Neural cell (in vitro differentiated cells): ENCODE measurements around the gene GPHN. TPM values are rescaled to one million over a fixed set of nuclear protein-coding genes. Genes with fewer than 3 reads are reported as not detected.

Experiments
- H2AFZ ChIP-seq: fragments of 200-600, 300-800 bp; sonication (generic), shearing (Covaris generic); 2 replicates; pipeline ENCODE4 v1.6.0; 2014; ENCODE audit warnings: low read depth, mild to moderate bottlenecking, antibody characterized with exemption, low read length, moderate library complexity
- H3F3A ChIP-seq: fragments of 200-600 bp; shearing (Covaris generic); 2 replicates; pipeline ENCODE4 v1.6.1; 2016; ENCODE audit warnings: mild to moderate bottlenecking, moderate library complexity, mixed read lengths, antibody characterized with exemption, low read length; ENCODE audit not compliant: insufficient read depth, poor library complexity, severe bottlenecking
- H3K27ac ChIP-seq: fragments of 200-600, 300-800 bp; sonication (generic), shearing (Covaris generic); 2 replicates; pipeline ENCODE4 v1.5.1; 2014; ENCODE audit warnings: mild to moderate bottlenecking, low read length, moderate library complexity
- H3K27me3 ChIP-seq: fragments of 300-800, 200-600 bp; sonication (generic), shearing (Covaris generic); 2 replicates; pipeline ENCODE4 v1.6.0; 2014; ENCODE audit warnings: mild to moderate bottlenecking, low read depth, low read length, moderate library complexity; ENCODE audit not compliant: insufficient read depth
- H3K36me3 ChIP-seq: fragments of 300-800, 200-600 bp; sonication (generic), shearing (Covaris generic); 2 replicates; pipeline ENCODE4 v1.5.1; 2014; ENCODE audit warnings: mild to moderate bottlenecking, antibody characterized with exemption, low read length, moderate library complexity; ENCODE audit not compliant: insufficient read depth
- H3K4me2 ChIP-seq: fragments of 300-800, 200-600 bp; sonication (generic), shearing (Covaris generic); 2 replicates; pipeline ENCODE4 v1.6.0; 2014; ENCODE audit warnings: mild to moderate bottlenecking, low read length
- H3K4me3 ChIP-seq: fragments of 300-800, 200-600 bp; sonication (generic), shearing (Covaris generic); 2 replicates; pipeline ENCODE4 v1.5.1; 2014; ENCODE audit warnings: mild to moderate bottlenecking, low read length, moderate library complexity
- H3K79me2 ChIP-seq: fragments of 200-600 bp; shearing (Covaris generic); replicated peaks from 2 replicates; pipeline ENCODE4 v1.6.0; 2014; ENCODE audit warnings: mild to moderate bottlenecking, low read length, moderate library complexity; ENCODE audit not compliant: insufficient read depth
- H3K9ac ChIP-seq: fragments of 300-800, 200-600 bp; sonication (generic), shearing (Covaris generic); 2 replicates; pipeline ENCODE4 v1.6.1; 2016; ENCODE audit warnings: mild to moderate bottlenecking, low read length, mixed read lengths
- H3K9me2 ChIP-seq: fragments of 200-600 bp; shearing (Covaris generic); 2 replicates; pipeline ENCODE4 v1.6.1; 2016; ENCODE audit warnings: mild to moderate bottlenecking, low read length, mixed read lengths; ENCODE audit not compliant: insufficient read depth
- H3K9me3 ChIP-seq: fragments of 200-600, 300-800 bp; sonication (generic), shearing (Covaris generic); 2 replicates; pipeline ENCODE4 v1.6.1; 2016; ENCODE audit warnings: mild to moderate bottlenecking, mixed run types, low read length, moderate library complexity, mixed read lengths
- H4K20me1 ChIP-seq: fragments of 200-600 bp; shearing (Covaris generic); 2 replicates; pipeline ENCODE4 v1.6.1; 2016; ENCODE audit warnings: mild to moderate bottlenecking, mixed run types; ENCODE audit not compliant: insufficient read depth
- EP300 ChIP-seq: fragments of 450-650 bp; conservative IDR thresholded peaks from 2 replicates; pipeline ENCODE4 v1.6.1; 2014; ENCODE audit warnings: antibody characterized with exemption, mild to moderate bottlenecking, moderate library complexity; ENCODE audit not compliant: poor library complexity, severe bottlenecking
- EZH2 ChIP-seq: fragments of 200-600, 300-800 bp; shearing (Covaris generic), sonication (generic); IDR thresholded peaks from 2 replicates; pipeline ENCODE4 v1.6.1; 2014; ENCODE audit warnings: antibody characterized with exemption, low read length, borderline replicate concordance, mild to moderate bottlenecking; ENCODE audit not compliant: insufficient read depth, poor library complexity, severe bottlenecking
- MXI1 ChIP-seq: fragments of 450-650 bp; conservative IDR thresholded peaks from 2 replicates; pipeline ENCODE4 v1.6.1; 2014; ENCODE audit warnings: antibody characterized with exemption, mild to moderate bottlenecking; ENCODE audit not compliant: poor library complexity, severe bottlenecking
- POLR2AphosphoS5 ChIP-seq: IDR thresholded peaks from 2 replicates; pipeline ENCODE4 v1.6.1; 2012
- RAD21 ChIP-seq: fragments of 450-650 bp; conservative IDR thresholded peaks from 2 replicates; pipeline ENCODE4 v1.6.1; 2014; ENCODE audit warnings: antibody characterized with exemption, mild to moderate bottlenecking, moderate library complexity
- SMC3 ChIP-seq: fragments of 450-650 bp; conservative IDR thresholded peaks from 2 replicates; pipeline ENCODE4 v1.6.1; 2014; ENCODE audit warnings: antibody characterized with exemption, mild to moderate bottlenecking, moderate library complexity; ENCODE audit not compliant: poor library complexity
- TAF1 ChIP-seq: IDR thresholded peaks from 2 replicates; pipeline ENCODE4 v1.6.1; 2012; ENCODE audit warnings: low read depth
- polyA plus RNA-seq: library from polyadenylated mRNA; depleted of rRNA; stranded (reverse); fragments of >200 nt; gene quantifications from 2 replicates; pipeline ENCODE4 v1.2.3, GENCODE V29; 2014
- TF ChIP-seq, protein P1 (sequence below): IDR thresholded peaks from 2 replicates; pipeline ENCODE4 v1.6.1; 2012; ENCODE audit warnings: borderline replicate concordance
- TF ChIP-seq, protein P2 (sequence below): fragments of 450-650 bp; IDR thresholded peaks from 2 replicates; pipeline ENCODE4 v1.5.1; 2014; ENCODE audit warnings: antibody characterized with exemption, mild to moderate bottlenecking, moderate library complexity; ENCODE audit not compliant: poor library complexity, severe bottlenecking

The GPHN gene
- polyA plus RNA-seq, 1 donor from 2014 or later: 135 TPM

DNA sequence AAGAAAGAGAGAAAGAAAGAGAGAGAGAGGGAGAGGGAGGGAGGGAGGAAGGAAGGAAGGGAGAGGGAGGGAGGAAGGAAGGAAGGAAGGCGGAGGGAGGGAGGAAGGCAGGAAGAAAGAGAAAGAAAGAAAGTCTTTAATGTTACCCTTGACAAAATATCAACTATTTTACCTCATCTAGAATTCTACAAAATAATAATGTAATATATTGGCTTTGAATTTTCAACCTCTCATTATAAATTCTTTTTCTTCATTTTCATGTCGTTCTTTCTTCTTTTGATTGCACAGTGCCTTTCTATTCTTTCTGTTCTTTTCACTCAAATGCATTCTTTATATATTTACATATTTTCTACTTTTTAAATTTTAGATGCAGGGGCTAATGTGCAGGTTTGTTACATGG, 621.8 kb downstream of the GPHN start:
- Histone ChIP-seq H3K9me2 (no peaks in the 10 kb centered on the region), H4K20me1 (no peaks in the 10 kb centered on the region), H3K27me3 (no peaks in the 10 kb centered on the region), H3K79me2 (no peaks in the 10 kb centered on the region), H3K36me3 (peaks cover 6% of the 10 kb centered on the region), H3K9me3 (no peaks in the 10 kb centered on the region), H2AFZ (no peak overlapping the region), H3F3A (no peaks in the 10 kb centered on the region), H3K4me3 (no peak overlapping the region), H3K27ac (no peak overlapping the region), H3K4me2 (no peak overlapping the region), H3K9ac (no peak overlapping the region)
- no peak for TF ChIP-seq MXI1
- no peak for TF ChIP-seq EZH2

GRCh38 chr14:67131691-67132090, 623.7 kb downstream of the GPHN start:
- no peaks in the 10 kb centered on the region for H3K9me3 ChIP-seq
- no peaks in the 10 kb centered on the region for H4K20me1 ChIP-seq
- TF ChIP-seq, protein P1, sequence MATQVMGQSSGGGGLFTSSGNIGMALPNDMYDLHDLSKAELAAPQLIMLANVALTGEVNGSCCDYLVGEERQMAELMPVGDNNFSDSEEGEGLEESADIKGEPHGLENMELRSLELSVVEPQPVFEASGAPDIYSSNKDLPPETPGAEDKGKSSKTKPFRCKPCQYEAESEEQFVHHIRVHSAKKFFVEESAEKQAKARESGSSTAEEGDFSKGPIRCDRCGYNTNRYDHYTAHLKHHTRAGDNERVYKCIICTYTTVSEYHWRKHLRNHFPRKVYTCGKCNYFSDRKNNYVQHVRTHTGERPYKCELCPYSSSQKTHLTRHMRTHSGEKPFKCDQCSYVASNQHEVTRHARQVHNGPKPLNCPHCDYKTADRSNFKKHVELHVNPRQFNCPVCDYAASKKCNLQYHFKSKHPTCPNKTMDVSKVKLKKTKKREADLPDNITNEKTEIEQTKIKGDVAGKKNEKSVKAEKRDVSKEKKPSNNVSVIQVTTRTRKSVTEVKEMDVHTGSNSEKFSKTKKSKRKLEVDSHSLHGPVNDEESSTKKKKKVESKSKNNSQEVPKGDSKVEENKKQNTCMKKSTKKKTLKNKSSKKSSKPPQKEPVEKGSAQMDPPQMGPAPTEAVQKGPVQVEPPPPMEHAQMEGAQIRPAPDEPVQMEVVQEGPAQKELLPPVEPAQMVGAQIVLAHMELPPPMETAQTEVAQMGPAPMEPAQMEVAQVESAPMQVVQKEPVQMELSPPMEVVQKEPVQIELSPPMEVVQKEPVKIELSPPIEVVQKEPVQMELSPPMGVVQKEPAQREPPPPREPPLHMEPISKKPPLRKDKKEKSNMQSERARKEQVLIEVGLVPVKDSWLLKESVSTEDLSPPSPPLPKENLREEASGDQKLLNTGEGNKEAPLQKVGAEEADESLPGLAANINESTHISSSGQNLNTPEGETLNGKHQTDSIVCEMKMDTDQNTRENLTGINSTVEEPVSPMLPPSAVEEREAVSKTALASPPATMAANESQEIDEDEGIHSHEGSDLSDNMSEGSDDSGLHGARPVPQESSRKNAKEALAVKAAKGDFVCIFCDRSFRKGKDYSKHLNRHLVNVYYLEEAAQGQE: no peak
- TF ChIP-seq POLR2AphosphoS5 (no peak), EP300 (no peak), TAF1 (no peak), SMC3 (no peak), EZH2 (no peak), RAD21 (no peak)
- no peak overlapping the region for H3K9ac ChIP-seq
- no peak overlapping the region for H3K4me2 ChIP-seq
- H3F3A ChIP-seq: no peaks in the 10 kb centered on the region
- H3K36me3 ChIP-seq: peaks cover 6% of the 10 kb centered on the region
- no peaks in the 10 kb centered on the region for H3K79me2 ChIP-seq
- no peak overlapping the region for H2AFZ ChIP-seq
- H3K4me3 ChIP-seq: no peak overlapping the region
- no peak overlapping the region for H3K27ac ChIP-seq
- H3K27me3 ChIP-seq: no peaks in the 10 kb centered on the region
- H3K9me2 ChIP-seq: no peaks in the 10 kb centered on the region

DNA sequence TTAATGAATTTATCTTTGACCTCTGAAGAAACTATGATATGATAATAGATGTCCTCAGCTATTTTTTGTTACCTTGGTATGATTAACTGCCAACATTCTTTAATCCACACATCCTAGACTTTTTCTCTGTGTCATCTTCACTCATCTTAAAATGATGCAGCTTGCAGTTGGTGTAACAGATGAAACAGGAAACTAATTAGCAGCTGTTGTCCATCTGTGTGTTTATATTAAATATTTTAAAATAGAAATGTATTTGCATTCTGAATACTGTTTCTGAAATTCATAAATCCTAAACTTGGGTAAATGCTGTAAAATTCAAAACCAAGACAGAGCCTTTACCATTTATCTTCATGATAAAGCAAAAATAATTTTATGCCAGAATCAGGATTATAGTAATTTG, 625.2 kb downstream of the GPHN start:
- no peak overlapping the region for H3K27ac ChIP-seq
- H3K9ac ChIP-seq: no peak overlapping the region
- no peaks in the 10 kb centered on the region for H4K20me1 ChIP-seq
- H3K27me3 ChIP-seq: no peaks in the 10 kb centered on the region
- no peaks in the 10 kb centered on the region for H3K9me3 ChIP-seq
- no peak overlapping the region for H3K4me3 ChIP-seq
- H3K9me2 ChIP-seq: no peaks in the 10 kb centered on the region
- TF ChIP-seq EZH2 (no peak), MXI1 (no peak), TAF1 (no peak), POLR2AphosphoS5 (no peak), EP300 (no peak), RAD21 (no peak), SMC3 (no peak)
- TF ChIP-seq, protein P1: no peak
- TF ChIP-seq, protein P2, sequence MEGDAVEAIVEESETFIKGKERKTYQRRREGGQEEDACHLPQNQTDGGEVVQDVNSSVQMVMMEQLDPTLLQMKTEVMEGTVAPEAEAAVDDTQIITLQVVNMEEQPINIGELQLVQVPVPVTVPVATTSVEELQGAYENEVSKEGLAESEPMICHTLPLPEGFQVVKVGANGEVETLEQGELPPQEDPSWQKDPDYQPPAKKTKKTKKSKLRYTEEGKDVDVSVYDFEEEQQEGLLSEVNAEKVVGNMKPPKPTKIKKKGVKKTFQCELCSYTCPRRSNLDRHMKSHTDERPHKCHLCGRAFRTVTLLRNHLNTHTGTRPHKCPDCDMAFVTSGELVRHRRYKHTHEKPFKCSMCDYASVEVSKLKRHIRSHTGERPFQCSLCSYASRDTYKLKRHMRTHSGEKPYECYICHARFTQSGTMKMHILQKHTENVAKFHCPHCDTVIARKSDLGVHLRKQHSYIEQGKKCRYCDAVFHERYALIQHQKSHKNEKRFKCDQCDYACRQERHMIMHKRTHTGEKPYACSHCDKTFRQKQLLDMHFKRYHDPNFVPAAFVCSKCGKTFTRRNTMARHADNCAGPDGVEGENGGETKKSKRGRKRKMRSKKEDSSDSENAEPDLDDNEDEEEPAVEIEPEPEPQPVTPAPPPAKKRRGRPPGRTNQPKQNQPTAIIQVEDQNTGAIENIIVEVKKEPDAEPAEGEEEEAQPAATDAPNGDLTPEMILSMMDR: no peak
- no peak overlapping the region for H2AFZ ChIP-seq
- H3K79me2 ChIP-seq: no peaks in the 10 kb centered on the region
- no peaks in the 10 kb centered on the region for H3F3A ChIP-seq
- H3K4me2 ChIP-seq: no peak overlapping the region
- H3K36me3 ChIP-seq: peaks cover 6% of the 10 kb centered on the region
